ENCODE measurements around the gene CLNK. TPM values are rescaled to one million over a fixed set of nuclear protein-coding genes. Genes with fewer than 3 reads are reported as not detected.

Gene CLNK
- total RNA-seq, 5 donors from 2014 or later (not counting 1 experiment from before 2014, with no cell fraction given): 0.07 to 0.39 (median 0.20) TPM

DNA sequence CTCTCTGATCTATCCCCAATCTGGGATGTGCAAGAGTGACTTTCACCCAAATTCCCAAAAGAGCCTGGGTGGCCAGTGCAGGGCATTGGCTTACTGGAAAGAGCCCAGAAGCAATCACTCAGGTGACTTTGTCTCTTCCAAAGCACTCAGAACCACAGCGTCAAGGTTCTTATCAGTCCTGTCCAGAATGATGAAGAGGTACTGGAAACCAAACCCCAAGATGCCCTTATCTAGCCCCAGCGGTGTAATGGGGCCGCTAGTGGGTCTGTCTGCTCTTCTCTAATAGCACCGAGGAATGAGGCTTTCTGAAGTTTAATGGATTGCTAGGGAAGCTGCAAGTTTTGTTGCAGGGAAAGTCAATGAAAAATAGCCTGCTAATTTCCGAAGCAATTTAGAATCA lies 21.6 kb downstream of the CLNK start:
- 100% methylated on average over 3 of the region's 5 CpGs for WGBS (ENCODE audit: insufficient coverage)
- Histone ChIP-seq H3K27me3 (replicated peaks in 1 of 2; ENCODE audit: control insufficient read depth in 2 of 2, extremely low read depth in 1 of 2, insufficient read depth in 2 of 2, low read length in 1 of 2) (no peaks in the 10 kb centered on the region), H3K27ac (ENCODE audit: low read length) (no peak overlapping the region), H3K4me3 (ENCODE audit: control insufficient read depth in 1 of 2, extremely low read depth in 1 of 2, low read length in 1 of 2) (no peak overlapping the region), H3K9me3 (no peaks in the 10 kb centered on the region), H3K4me1 (ENCODE audit: control insufficient read depth in 1 of 2, extremely low read depth in 1 of 2, insufficient read depth in 2 of 2, low read length in 2 of 2) (no peaks in the 10 kb centered on the region), H3K36me3 (ENCODE audit: control insufficient read depth in 2 of 2, extremely low read depth in 1 of 2, insufficient read depth in 1 of 2, low read length in 1 of 2) (no peaks in the 10 kb centered on the region)
- peaks cover 1 to 11% (median 2%) of the 10 kb centered on the region in 3 donors for H3K4me1 Mint-ChIP-seq
- no peak overlapping the region for H3K27ac Mint-ChIP-seq
- DNase-seq (no peak), ATAC-seq (replicated peaks in 1 of 4) (no peak)
- H3K9me3 Mint-ChIP-seq: no peaks in the 10 kb centered on the region
- ChIA-PET POLR2A (no interaction called here), CTCF (no interaction called here)
- H3K36me3 Mint-ChIP-seq: no peaks in the 10 kb centered on the region
- H3K4me3 Mint-ChIP-seq: no peak overlapping the region
- no peaks in the 10 kb centered on the region for H3K27me3 Mint-ChIP-seq

DNA sequence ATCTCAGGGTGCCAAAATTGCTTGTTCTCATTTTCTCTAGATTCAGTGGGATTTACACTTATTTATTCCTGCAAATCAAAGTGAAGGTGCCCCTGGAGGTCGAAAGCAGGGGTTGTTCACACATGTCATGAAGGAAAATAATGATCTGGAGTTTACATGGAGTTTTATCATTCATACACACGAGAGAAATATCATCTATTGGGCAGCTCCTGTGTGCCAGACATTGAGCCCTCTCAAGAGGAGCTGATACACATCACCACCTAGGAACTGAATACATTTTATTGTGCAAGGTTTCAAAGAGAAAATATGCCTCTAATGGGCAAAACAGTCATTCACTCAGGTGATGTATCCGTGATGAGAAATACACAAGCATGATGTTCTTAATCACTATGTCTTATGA lies 23.5 kb downstream of the CLNK start:
- ATAC-seq (replicated peaks in 1 of 4) (no peak), DNase-seq (no peak)
- H3K4me1 ChIP-seq (ENCODE audit: control insufficient read depth in 1 of 2, extremely low read depth in 1 of 2, insufficient read depth in 2 of 2, low read length in 2 of 2): peaks cover 0 to 2% of the 10 kb centered on the region in 2 experiments
- no peaks in the 10 kb centered on the region for H3K9me3 Mint-ChIP-seq
- no CpG with 5 or more reads among the region's 3 CpGs for whole genome bisulfite sequencing (ENCODE audit: insufficient coverage)
- H3K27ac ChIP-seq (ENCODE audit: low read length): no peak overlapping the region
- POLR2A ChIA-PET: no interaction called here
- no peak overlapping the region for H3K27ac Mint-ChIP-seq
- H3K4me3 Mint-ChIP-seq: no peak overlapping the region
- H3K27me3 Mint-ChIP-seq: no peaks in the 10 kb centered on the region
- CTCF ChIA-PET: no interaction called here
- no peak overlapping the region for H3K4me3 ChIP-seq (ENCODE audit: control insufficient read depth in 1 of 2, extremely low read depth in 1 of 2, low read length in 1 of 2)
- no peaks in the 10 kb centered on the region for H3K27me3 ChIP-seq (replicated peaks in 1 of 2; ENCODE audit: control insufficient read depth in 2 of 2, extremely low read depth in 1 of 2, insufficient read depth in 2 of 2, low read length in 1 of 2)
- no peaks in the 10 kb centered on the region for H3K36me3 Mint-ChIP-seq
- no peaks in the 10 kb centered on the region for H3K36me3 ChIP-seq (ENCODE audit: control insufficient read depth in 2 of 2, extremely low read depth in 1 of 2, insufficient read depth in 1 of 2, low read length in 1 of 2)
- peaks cover 11 to 20% (median 15%) of the 10 kb centered on the region in 3 donors for H3K4me1 Mint-ChIP-seq
- H3K9me3 ChIP-seq: no peaks in the 10 kb centered on the region

- no peaks in the 10 kb centered on the region for H3K9me3 ChIP-seq
- H3K36me3 ChIP-seq (ENCODE audit: control insufficient read depth in 2 of 2, extremely low read depth in 1 of 2, insufficient read depth in 1 of 2, low read length in 1 of 2): no peaks in the 10 kb centered on the region
- Mint-ChIP-seq H3K27ac (no peak overlapping the region), H3K4me3 (no peak overlapping the region), H3K9me3 (no peaks in the 10 kb centered on the region), H3K27me3 (no peaks in the 10 kb centered on the region), H3K36me3 (no peaks in the 10 kb centered on the region), H3K4me1 (peaks cover 16 to 22% (median 19%) of the 10 kb centered on the region in 3 donors)
- no peak for ATAC-seq (replicated peaks in 1 of 4)
- ChIA-PET POLR2A (no interaction called here), CTCF (no interaction called here)
- H3K27me3 ChIP-seq (replicated peaks in 1 of 2; ENCODE audit: control insufficient read depth in 2 of 2, extremely low read depth in 1 of 2, insufficient read depth in 2 of 2, low read length in 1 of 2): no peaks in the 10 kb centered on the region
- no peak overlapping the region for H3K4me3 ChIP-seq (ENCODE audit: control insufficient read depth in 1 of 2, extremely low read depth in 1 of 2, low read length in 1 of 2)
- DNase-seq: no peak
- peaks cover 0 to 2% of the 10 kb centered on the region in 2 experiments for H3K4me1 ChIP-seq (ENCODE audit: control insufficient read depth in 1 of 2, extremely low read depth in 1 of 2, insufficient read depth in 2 of 2, low read length in 2 of 2)
- no CpG with 5 or more reads among the region's 6 CpGs for WGBS (ENCODE audit: insufficient coverage)
- H3K27ac ChIP-seq (ENCODE audit: low read length): no peak overlapping the region
Measured at GRCh38 chr4:10659251-10659650, 25.3 kb downstream of the CLNK start.

GRCh38 chr4:10656988-10657387 lies 27.6 kb downstream of the CLNK start:
- ATAC-seq (replicated peaks in 1 of 4) (no peak), DNase-seq (no peak)
- Histone ChIP-seq H3K27ac (ENCODE audit: low read length) (peak overlapping the region; percentile 28), H3K9me3 (no peaks in the 10 kb centered on the region), H3K4me1 (ENCODE audit: control insufficient read depth in 1 of 2, extremely low read depth in 1 of 2, insufficient read depth in 2 of 2, low read length in 2 of 2) (peaks cover 0 to 2% of the 10 kb centered on the region in 2 experiments), H3K36me3 (ENCODE audit: control insufficient read depth in 2 of 2, extremely low read depth in 1 of 2, insufficient read depth in 1 of 2, low read length in 1 of 2) (no peaks in the 10 kb centered on the region), H3K4me3 (ENCODE audit: control insufficient read depth in 1 of 2, extremely low read depth in 1 of 2, low read length in 1 of 2) (no peak overlapping the region), H3K27me3 (replicated peaks in 1 of 2; ENCODE audit: control insufficient read depth in 2 of 2, extremely low read depth in 1 of 2, insufficient read depth in 2 of 2, low read length in 1 of 2) (no peaks in the 10 kb centered on the region)
- Mint-ChIP-seq H3K36me3 (no peaks in the 10 kb centered on the region), H3K9me3 (no peaks in the 10 kb centered on the region), H3K27me3 (no peaks in the 10 kb centered on the region), H3K4me1 (peaks cover 16 to 22% (median 19%) of the 10 kb centered on the region in 3 donors), H3K4me3 (peak overlapping the region; percentile 17 to 54 (median 22)), H3K27ac (peak overlapping the region; percentile 36 to 64)
- CTCF ChIA-PET: no interaction called here
- WGBS (ENCODE audit: insufficient coverage): no CpG with 5 or more reads among the region's 2 CpGs
- POLR2A ChIA-PET: no interaction called here

DNA sequence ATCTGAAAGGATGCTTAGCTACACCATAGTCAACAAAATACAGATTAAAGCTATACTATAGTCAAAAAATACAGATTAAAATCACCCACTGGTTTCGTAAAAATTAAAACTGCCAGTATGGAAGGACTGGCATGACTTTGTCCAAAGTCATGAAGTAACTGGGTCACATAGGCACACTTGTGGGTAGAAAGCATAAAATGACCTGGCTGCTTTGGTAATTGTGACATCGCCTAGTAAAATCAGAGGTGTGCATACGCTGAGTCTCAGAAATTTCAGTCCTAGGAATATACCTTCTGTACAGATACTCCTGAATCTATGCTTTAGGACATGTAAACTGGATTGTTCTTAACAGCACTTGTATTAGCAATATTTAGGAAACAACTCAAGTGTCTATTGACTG lies 28.1 kb downstream of the CLNK start:
- Mint-ChIP-seq H3K27ac (no peak overlapping the region), H3K36me3 (no peaks in the 10 kb centered on the region), H3K4me3 (peak overlapping the region in 1 of 3 donors; percentile 21), H3K27me3 (no peaks in the 10 kb centered on the region), H3K4me1 (peaks cover 16 to 22% (median 19%) of the 10 kb centered on the region in 3 donors), H3K9me3 (no peaks in the 10 kb centered on the region)
- H3K27ac ChIP-seq (ENCODE audit: low read length): no peak overlapping the region
- H3K36me3 ChIP-seq (ENCODE audit: control insufficient read depth in 2 of 2, extremely low read depth in 1 of 2, insufficient read depth in 1 of 2, low read length in 1 of 2): no peaks in the 10 kb centered on the region
- H3K27me3 ChIP-seq (replicated peaks in 1 of 2; ENCODE audit: control insufficient read depth in 2 of 2, extremely low read depth in 1 of 2, insufficient read depth in 2 of 2, low read length in 1 of 2): no peaks in the 10 kb centered on the region
- no peak overlapping the region for H3K4me3 ChIP-seq (ENCODE audit: control insufficient read depth in 1 of 2, extremely low read depth in 1 of 2, low read length in 1 of 2)
- no peaks in the 10 kb centered on the region for H3K9me3 ChIP-seq
- WGBS (ENCODE audit: insufficient coverage): no CpG with 5 or more reads among the region's 3 CpGs
- DNase-seq (no peak), ATAC-seq (replicated peaks in 1 of 4) (no peak)
- peaks cover 0 to 2% of the 10 kb centered on the region in 2 experiments for H3K4me1 ChIP-seq (ENCODE audit: control insufficient read depth in 1 of 2, extremely low read depth in 1 of 2, insufficient read depth in 2 of 2, low read length in 2 of 2)
- CTCF ChIA-PET: interaction anchor here in 1 of 2 donors (0.6 kb wide), 1 partner anchor 298 kb away, joined by 3 read pairs; no protein-coding TSS in a partner anchor
- POLR2A ChIA-PET: no interaction called here

DNA sequence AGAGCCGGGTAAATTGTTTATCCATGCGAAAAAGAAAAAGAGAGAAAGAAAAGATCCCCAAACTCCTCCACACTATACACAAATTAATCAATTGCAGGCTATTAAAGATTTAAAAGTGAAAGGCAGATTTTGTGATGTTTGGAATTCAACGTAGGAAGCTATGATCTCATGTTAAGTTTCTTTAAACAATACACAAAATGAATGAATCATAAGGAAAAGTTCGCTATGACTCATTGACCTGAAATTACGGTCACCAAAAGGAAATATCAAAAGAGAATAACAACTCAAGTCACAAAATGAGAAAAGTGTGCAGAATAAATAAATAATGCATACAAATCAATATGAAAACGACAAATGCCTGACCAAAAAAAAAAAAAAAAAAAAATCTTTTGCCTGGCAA lies 28.6 kb downstream of the CLNK start:
- H3K27ac Mint-ChIP-seq: peak overlapping the region in 1 of 2 donors; percentile 27
- Histone ChIP-seq H3K4me3 (ENCODE audit: control insufficient read depth in 1 of 2, extremely low read depth in 1 of 2, low read length in 1 of 2) (no peak overlapping the region), H3K36me3 (ENCODE audit: control insufficient read depth in 2 of 2, extremely low read depth in 1 of 2, insufficient read depth in 1 of 2, low read length in 1 of 2) (no peaks in the 10 kb centered on the region), H3K27me3 (replicated peaks in 1 of 2; ENCODE audit: control insufficient read depth in 2 of 2, extremely low read depth in 1 of 2, insufficient read depth in 2 of 2, low read length in 1 of 2) (no peaks in the 10 kb centered on the region), H3K9me3 (no peaks in the 10 kb centered on the region), H3K4me1 (ENCODE audit: control insufficient read depth in 1 of 2, extremely low read depth in 1 of 2, insufficient read depth in 2 of 2, low read length in 2 of 2) (peaks cover 0 to 2% of the 10 kb centered on the region in 2 experiments), H3K27ac (ENCODE audit: low read length) (no peak overlapping the region)
- ChIA-PET POLR2A (no interaction called here), CTCF (interaction anchor here in 1 of 2 donors (0.6 kb wide), 1 partner anchor 298 kb away, joined by 3 read pairs; no protein-coding TSS in a partner anchor)
- ATAC-seq (replicated peaks in 1 of 4) (no peak), DNase-seq (no peak)
- H3K4me1 Mint-ChIP-seq: peaks cover 16 to 22% (median 19%) of the 10 kb centered on the region in 3 donors
- H3K36me3 Mint-ChIP-seq: no peaks in the 10 kb centered on the region
- no peaks in the 10 kb centered on the region for H3K27me3 Mint-ChIP-seq
- peak overlapping the region; percentile 7 to 42 (median 21) for H3K4me3 Mint-ChIP-seq
- H3K9me3 Mint-ChIP-seq: no peaks in the 10 kb centered on the region
- no CpG with 5 or more reads among the region's 6 CpGs for WGBS (ENCODE audit: insufficient coverage)

- H3K4me1 ChIP-seq (ENCODE audit: control insufficient read depth in 1 of 2, extremely low read depth in 1 of 2, insufficient read depth in 2 of 2, low read length in 2 of 2): no peaks in the 10 kb centered on the region
- H3K27ac ChIP-seq (ENCODE audit: low read length): no peak overlapping the region
- WGBS (ENCODE audit: insufficient coverage): no CpG with 5 or more reads among the region's 2 CpGs
- no peaks in the 10 kb centered on the region for H3K9me3 ChIP-seq
- ChIA-PET CTCF (no interaction called here), POLR2A (no interaction called here)
- no peak overlapping the region for H3K27ac Mint-ChIP-seq
- DNase-seq: no peak
- no peaks in the 10 kb centered on the region for H3K27me3 ChIP-seq (replicated peaks in 1 of 2; ENCODE audit: control insufficient read depth in 2 of 2, extremely low read depth in 1 of 2, insufficient read depth in 2 of 2, low read length in 1 of 2)
- no peaks in the 10 kb centered on the region for H3K4me1 Mint-ChIP-seq
- H3K27me3 Mint-ChIP-seq: no peaks in the 10 kb centered on the region
- H3K4me3 ChIP-seq (ENCODE audit: control insufficient read depth in 1 of 2, extremely low read depth in 1 of 2, low read length in 1 of 2): no peak overlapping the region
- no peak for ATAC-seq (replicated peaks in 1 of 4)
- H3K9me3 Mint-ChIP-seq: no peaks in the 10 kb centered on the region
- no peaks in the 10 kb centered on the region for H3K36me3 ChIP-seq (ENCODE audit: control insufficient read depth in 2 of 2, extremely low read depth in 1 of 2, insufficient read depth in 1 of 2, low read length in 1 of 2)
- no peak overlapping the region for H3K4me3 Mint-ChIP-seq
- H3K36me3 Mint-ChIP-seq: no peaks in the 10 kb centered on the region
Measured at GRCh38 chr4:10648479-10648878, 36.1 kb downstream of the CLNK start.
